HCT116 (cell line): Measurements from ENCODE around the gene LRCH1. TPM values are rescaled to one million over a fixed set of nuclear protein-coding genes. Genes with fewer than 3 reads are reported as not detected.

Experiments
- ATAC-seq: fragments of 200-7000 bp; cut with Tn5 transposase; 2 replicates; pipeline ENCODE4 v1.9.1; 2020; ENCODE audit warnings: mild to moderate bottlenecking, moderate library complexity
- BruUV-seq: library from RNA; stranded (reverse); fragments of 400-500 nt; replicated peaks from 2 replicates; lab custom pipeline; 2021; lab: Mats Ljungman, UMichigan
- CTCF ChIA-PET: fragments of 300-600 bp; sonication (Branson Sonifier 250); formaldehyde crosslinking; loops from one replicate; lab custom pipeline; 2021; ENCODE audit warnings: antibody characterized with exemption; lab: Charles Lee
- POLR2A ChIA-PET: fragments of 300-600, 350-600 bp; sonication (Branson Sonifier 250); formaldehyde crosslinking; loops from one replicate; lab custom pipeline; 2021; ENCODE audit warnings: antibody characterized with exemption; lab: Charles Lee
- RAD21 ChIA-PET, 2 experiments: fragments of 300-600 bp; sonication (Branson Sonifier 250); formaldehyde crosslinking; loops; one replicate each; lab custom pipeline; 2023; ENCODE audit warnings: low total read pairs in 2 of 2; ENCODE audit not compliant: uncharacterized antibody in 2 of 2, unreplicated experiment in 2 of 2, low non-redundant PET in 1 of 2; lab: Charles Lee
- DNase-seq: peaks from one replicate; pipeline ENCODE4 v3.0.0-alpha.2; 2010; ENCODE audit warnings: low read depth, low spot score
- H2AFZ ChIP-seq: fragments of 200-600 bp; shearing (Covaris generic), sonication (generic); 2 replicates; pipeline ENCODE4 v1.6.1; 2017; ENCODE audit warnings: low read depth, mixed run types, mixed read lengths, antibody characterized with exemption, low read length; ENCODE audit not compliant: poor library complexity, severe bottlenecking
- H3K27ac ChIP-seq: 2 replicates; pipeline ENCODE4 v1.5.1; 2012; ENCODE audit warnings: low read depth, low read length
- H3K27me3 ChIP-seq: fragments of 200-600 bp; sonication (generic); 2 replicates; pipeline ENCODE4 v1.6.1; 2016; ENCODE audit warnings: mixed run types, low read length, mixed read lengths; ENCODE audit not compliant: insufficient read depth
- H3K36me3 ChIP-seq, 2 experiments: fragments of 200-500 bp in 1 of 2; fragments of 200-600 bp in 1 of 2; sonication (Bioruptor generic) in 1 of 2; sonication (generic) in 1 of 2; 2 replicates each; pipeline versions ENCODE4 v1.5.1 to v1.6.1; 2014 to 2016; ENCODE audit warnings: low read length in 2 of 2, inconsistent platforms in 1 of 2, mixed read lengths in 1 of 2, mixed run types in 1 of 2; ENCODE audit not compliant: insufficient read depth in 2 of 2, control insufficient read depth in 1 of 2
- H3K4me1 ChIP-seq, 2 experiments: fragments of 200-600 bp in 1 of 2; sonication (generic) in 1 of 2; 2 replicates each; pipeline versions ENCODE4 v1.5.1 to v1.6.1; 2012 to 2017; ENCODE audit warnings: low read length in 2 of 2, inconsistent platforms in 1 of 2, mild to moderate bottlenecking in 1 of 2, mixed read lengths in 1 of 2, mixed run types in 1 of 2, moderate library complexity in 1 of 2; ENCODE audit not compliant: insufficient read depth in 2 of 2, control insufficient read depth in 1 of 2
- H3K4me2 ChIP-seq: fragments of 200-600 bp; sonication (generic); 2 replicates; pipeline ENCODE4 v1.6.1; 2017; ENCODE audit warnings: mixed run types, low read length, mixed read lengths
- H3K4me3 ChIP-seq, 2 experiments: fragments of 200-600 bp in 1 of 2; sonication (generic) in 1 of 2; replicated peaks in 1 of 2; 2 replicates each; pipeline ENCODE4 v1.5.1; 2011 to 2016; ENCODE audit warnings: low read length in 2 of 2, control low read depth in 1 of 2, low read depth in 1 of 2, mild to moderate bottlenecking in 1 of 2, mixed read lengths in 1 of 2, mixed run types in 1 of 2
- H3K79me2 ChIP-seq: fragments of 200-600 bp; sonication (generic); 2 replicates; pipeline ENCODE4 v1.6.1; 2017; ENCODE audit warnings: mild to moderate bottlenecking, mixed run types, low read length, moderate library complexity, mixed read lengths; ENCODE audit not compliant: insufficient read depth
- H3K9ac ChIP-seq: fragments of 200-600 bp; sonication (generic); 2 replicates; pipeline ENCODE4 v1.6.1; 2016; ENCODE audit warnings: low read length, mixed read lengths
- H3K9me2 ChIP-seq: fragments of 200-600 bp; sonication (generic), shearing (Covaris generic); 2 replicates; pipeline ENCODE4 v1.6.1; 2017; ENCODE audit warnings: mixed run types, mild to moderate bottlenecking, moderate library complexity; ENCODE audit not compliant: insufficient read depth
- H3K9me3 ChIP-seq, 2 experiments: fragments of 200-500 bp in 1 of 2; fragments of 200-600 bp in 1 of 2; sonication (Bioruptor generic) in 1 of 2; sonication (generic) in 1 of 2; 2 replicates each; pipeline ENCODE4 v1.6.1; 2014 to 2017; ENCODE audit warnings: low read length in 2 of 2, mixed read lengths in 2 of 2, inconsistent platforms in 1 of 2, low read depth in 1 of 2, mild to moderate bottlenecking in 1 of 2, mixed run types in 1 of 2, moderate library complexity in 1 of 2; ENCODE audit not compliant: control insufficient read depth in 1 of 2, insufficient read depth in 1 of 2
- H4K20me1 ChIP-seq: fragments of 200-600 bp; sonication (generic), shearing (Covaris generic); 2 replicates; pipeline ENCODE4 v1.6.1; 2017; ENCODE audit warnings: mixed run types, mild to moderate bottlenecking, moderate library complexity; ENCODE audit not compliant: insufficient read depth
- CEBPB ChIP-seq: IDR thresholded peaks from 2 replicates; pipeline ENCODE4 v1.6.1; 2012; ENCODE audit warnings: low read depth
- CTCF ChIP-seq, 3 experiments: fragments of 200-600 bp in 1 of 3; sonication (generic) in 1 of 3; IDR thresholded peaks in 2 of 3; conservative IDR thresholded peaks in 1 of 3; 2 replicates each; pipeline ENCODE4 v1.5.1; 2012 to 2017; ENCODE audit warnings: low read depth in 2 of 3, low read length in 2 of 3, antibody characterized with exemption in 1 of 3, borderline replicate concordance in 1 of 3, control low read depth in 1 of 3, mild to moderate bottlenecking in 1 of 3, mixed read lengths in 1 of 3, mixed run types in 1 of 3, moderate library complexity in 1 of 3; ENCODE audit not compliant: insufficient read depth in 1 of 3
- ELF1 ChIP-seq: IDR thresholded peaks from 2 replicates; pipeline ENCODE4 v1.6.1; 2012; ENCODE audit warnings: low read depth, borderline replicate concordance
- EZH2 ChIP-seq: fragments of 200-600 bp; sonication (generic); IDR thresholded peaks from 2 replicates; pipeline ENCODE4 v1.6.1; 2017; ENCODE audit warnings: antibody characterized with exemption, mixed run types
- POLR2A ChIP-seq: IDR thresholded peaks from 2 replicates; pipeline ENCODE4 v1.7.0; 2011; ENCODE audit warnings: borderline replicate concordance; ENCODE audit not compliant: insufficient read depth, insufficient read length; ENCODE audit errors: extremely low read depth
- REST ChIP-seq: IDR thresholded peaks from 2 replicates; pipeline ENCODE4 v1.6.1; 2012; ENCODE audit warnings: low read depth
- SIN3A ChIP-seq: IDR thresholded peaks from 2 replicates; pipeline ENCODE4 v1.6.1; 2012; ENCODE audit warnings: low read depth
- SP1 ChIP-seq: IDR thresholded peaks from 2 replicates; pipeline ENCODE4 v1.6.1; 2012; ENCODE audit warnings: low read depth
- YY1 ChIP-seq: IDR thresholded peaks from 2 replicates; pipeline ENCODE4 v1.6.1; 2011; ENCODE audit warnings: low read length, low read depth, moderate library complexity, mild to moderate bottlenecking; ENCODE audit not compliant: insufficient replicate concordance; ENCODE audit errors: extremely low read depth
- ZNF274 ChIP-seq: fragments of 200-500 bp; sonication (Bioruptor generic); IDR thresholded peaks from 2 replicates; pipeline ENCODE4 v1.6.1; 2014; ENCODE audit warnings: mild to moderate bottlenecking, low read depth, low read length, inconsistent platforms
- intact Hi-C: fragments of 100-400 bp; cut with micrococcal nuclease; formaldehyde crosslinking; loops from 2 replicates; pipeline ENCODE4 v1.10.0; 2022
- total RNA-seq: library from RNA; stranded (reverse); gene quantifications from one replicate; pipeline ENCODE4 v1.2.1, GENCODE V29; 2021; ENCODE audit not compliant: unreplicated experiment
- TF ChIP-seq, protein P1 (sequence below): IDR thresholded peaks from 2 replicates; pipeline ENCODE4 v1.6.1; 2012

LRCH1 gene
- total RNA-seq, 1 experiment from 2014 or later, result 15.6 TPM

- Histone ChIP-seq H3K4me1 (no peaks in the 10 kb centered on the region), H3K4me2 (no peak overlapping the region), H3K9ac (no peak overlapping the region), H4K20me1 (no peaks in the 10 kb centered on the region), H3K36me3 (peaks cover 0 to 5% of the 10 kb centered on the region in 2 experiments; a peak in 2 of 4 replicates), H3K4me3 (no peak overlapping the region), H3K27ac (no peak overlapping the region), H3K79me2 (no peaks in the 10 kb centered on the region), H2AFZ (no peak overlapping the region), H3K27me3 (no peaks in the 10 kb centered on the region), H3K9me2 (no peaks in the 10 kb centered on the region), H3K9me3 (no peaks in the 10 kb centered on the region)
- POLR2A ChIA-PET, result no interaction called here
- TF ChIP-seq ELF1, result no peak
- intact Hi-C loops, result no loop called here
- no TSS peak for BruUV-seq
- CTCF ChIA-PET, result no interaction called here
- RAD21 ChIA-PET, result no interaction called here
- DNase-seq (no peak), ATAC-seq (no peak)
These were observed 183.8 kb downstream of the LRCH1 start for GRCh38 chr13:46736541-46737310.

DNA sequence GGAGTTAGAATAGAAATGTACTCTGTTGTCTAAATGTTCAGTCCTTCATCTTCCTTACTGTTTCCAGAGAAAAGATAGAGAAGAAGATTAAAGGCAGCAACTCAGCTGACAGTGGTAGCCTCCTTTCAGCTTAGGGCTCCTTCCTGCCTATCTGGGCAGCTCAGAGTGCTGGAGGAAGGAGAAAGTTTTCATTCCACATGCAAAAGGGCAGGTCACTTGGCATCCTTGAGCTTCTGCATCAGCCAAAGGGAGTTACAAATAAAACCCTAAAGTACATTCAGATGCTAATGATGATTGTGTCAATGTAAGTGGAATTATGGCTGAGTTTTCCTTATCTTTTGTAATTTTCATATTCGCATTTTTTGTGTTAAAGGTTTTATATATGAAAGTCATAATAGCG, 185.1 kb downstream of the LRCH1 start:
- Histone ChIP-seq H3K9me3 (no peaks in the 10 kb centered on the region), H3K79me2 (no peaks in the 10 kb centered on the region), H3K27ac (no peak overlapping the region), H4K20me1 (no peaks in the 10 kb centered on the region), H3K9ac (no peak overlapping the region), H3K9me2 (no peaks in the 10 kb centered on the region), H3K4me1 (no peaks in the 10 kb centered on the region), H3K4me3 (no peak overlapping the region), H3K36me3 (peaks cover 0 to 3% of the 10 kb centered on the region in 2 experiments; a peak in 2 of 4 replicates), H3K27me3 (no peaks in the 10 kb centered on the region), H3K4me2 (no peak overlapping the region), H2AFZ (no peak overlapping the region)
- CTCF ChIA-PET, result no interaction called here
- DNase-seq (no peak), ATAC-seq (no peak)
- RAD21 ChIA-PET, result no interaction called here
- POLR2A ChIA-PET, result no interaction called here
- intact Hi-C loops, result no loop called here
- no TSS peak for BruUV-seq
- TF ChIP-seq ELF1 (no peak), ZNF274 (no peak), REST (no peak), CTCF (IDR thresholded peaks at IDR 0.05 in 2 of 3, conservative IDR thresholded peaks at IDR 0.05 in 1 of 3; ENCODE audit: borderline replicate concordance in 1 of 3, insufficient read depth in 1 of 3, low read depth in 2 of 3, low read length in 2 of 3) (no peak), EZH2 (no peak), CEBPB (no peak), SIN3A (no peak), YY1 (no peak), SP1 (no peak), POLR2A (no peak)
- TF ChIP-seq, protein P1, sequence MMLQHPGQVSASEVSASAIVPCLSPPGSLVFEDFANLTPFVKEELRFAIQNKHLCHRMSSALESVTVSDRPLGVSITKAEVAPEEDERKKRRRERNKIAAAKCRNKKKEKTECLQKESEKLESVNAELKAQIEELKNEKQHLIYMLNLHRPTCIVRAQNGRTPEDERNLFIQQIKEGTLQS, result no peak
